ENCODE measurements around the gene GPR4. TPM values are rescaled to one million over a fixed set of nuclear protein-coding genes. Genes with fewer than 3 reads are reported as not detected.

GPR4 gene
- total RNA-seq (2021; ENCODE audit: unreplicated experiment) (0.23 TPM), Bru-seq, nascent RNA (not detected), BruChase-seq, experiment 1, labeled RNA remaining after a 2-hour chase (percentile 24 among the genes with signal in this experiment), BruChase-seq, experiment 2, labeled RNA remaining after a 6-hour chase (percentile 34 among the genes with signal in this experiment)
- not detected for polyA plus RNA-seq (2012; ENCODE audit: insufficient read length)
- long read RNA-seq, result 0 reads

DNA sequence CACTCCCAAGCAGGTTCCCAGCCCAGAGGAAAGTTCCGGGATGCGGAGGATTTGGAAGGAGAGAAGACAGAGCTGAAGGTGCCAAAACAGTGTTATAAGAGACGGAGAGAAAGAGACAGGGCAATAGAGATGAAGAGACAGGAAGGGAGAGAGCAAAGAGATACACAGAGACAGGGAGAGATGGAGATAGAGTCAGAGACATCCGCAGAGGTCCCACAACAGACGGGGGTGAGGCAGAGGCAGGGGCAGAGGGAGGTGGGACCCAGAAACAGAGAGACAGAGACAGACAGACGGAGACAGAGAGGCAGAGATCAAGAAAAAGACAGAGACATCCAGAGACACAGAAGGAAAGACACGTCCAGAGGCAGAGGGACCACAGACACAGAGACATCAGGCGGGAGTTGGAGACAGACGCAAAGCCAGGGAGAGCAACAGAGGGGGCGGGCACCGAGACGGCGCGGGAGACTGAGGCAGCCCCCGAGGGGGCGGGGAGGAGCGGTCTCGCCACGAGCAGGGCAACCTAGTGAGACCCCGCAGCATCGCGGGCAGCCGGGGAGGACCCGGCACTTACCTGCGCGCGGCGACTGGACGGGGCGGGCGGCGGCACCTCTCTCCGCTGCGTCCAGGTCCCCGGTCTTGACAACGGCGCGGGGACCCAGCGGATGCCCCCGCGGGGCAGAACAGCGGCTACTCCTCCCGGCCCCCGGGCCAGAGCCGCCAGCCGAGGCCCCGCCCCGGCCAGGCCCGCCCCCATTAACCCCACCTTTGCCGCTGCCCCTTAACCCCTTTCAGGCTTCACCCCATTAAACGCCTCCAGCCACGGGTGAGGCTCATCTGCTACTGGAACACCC, at the start of gene GPR4:
Gene GPR4 (minus strand): TSS at position 689 of the 851 bp plus-strand sequence. CDS start 10,346 bp downstream, outside the sequence.
- TF ChIP-seq POLR2AphosphoS5 (IDR thresholded peaks at IDR 0.05; ENCODE audit: low read depth, low read length) (no peak), SIN3A (IDR thresholded peaks at IDR 0.05; ENCODE audit: borderline replicate concordance, insufficient read depth, low read depth, low read length) (no peak), TCF7L2 (IDR thresholded peaks at IDR 0.05; ENCODE audit: low read depth, low read length) (no peak)
- TF ChIP-seq, protein P1, sequence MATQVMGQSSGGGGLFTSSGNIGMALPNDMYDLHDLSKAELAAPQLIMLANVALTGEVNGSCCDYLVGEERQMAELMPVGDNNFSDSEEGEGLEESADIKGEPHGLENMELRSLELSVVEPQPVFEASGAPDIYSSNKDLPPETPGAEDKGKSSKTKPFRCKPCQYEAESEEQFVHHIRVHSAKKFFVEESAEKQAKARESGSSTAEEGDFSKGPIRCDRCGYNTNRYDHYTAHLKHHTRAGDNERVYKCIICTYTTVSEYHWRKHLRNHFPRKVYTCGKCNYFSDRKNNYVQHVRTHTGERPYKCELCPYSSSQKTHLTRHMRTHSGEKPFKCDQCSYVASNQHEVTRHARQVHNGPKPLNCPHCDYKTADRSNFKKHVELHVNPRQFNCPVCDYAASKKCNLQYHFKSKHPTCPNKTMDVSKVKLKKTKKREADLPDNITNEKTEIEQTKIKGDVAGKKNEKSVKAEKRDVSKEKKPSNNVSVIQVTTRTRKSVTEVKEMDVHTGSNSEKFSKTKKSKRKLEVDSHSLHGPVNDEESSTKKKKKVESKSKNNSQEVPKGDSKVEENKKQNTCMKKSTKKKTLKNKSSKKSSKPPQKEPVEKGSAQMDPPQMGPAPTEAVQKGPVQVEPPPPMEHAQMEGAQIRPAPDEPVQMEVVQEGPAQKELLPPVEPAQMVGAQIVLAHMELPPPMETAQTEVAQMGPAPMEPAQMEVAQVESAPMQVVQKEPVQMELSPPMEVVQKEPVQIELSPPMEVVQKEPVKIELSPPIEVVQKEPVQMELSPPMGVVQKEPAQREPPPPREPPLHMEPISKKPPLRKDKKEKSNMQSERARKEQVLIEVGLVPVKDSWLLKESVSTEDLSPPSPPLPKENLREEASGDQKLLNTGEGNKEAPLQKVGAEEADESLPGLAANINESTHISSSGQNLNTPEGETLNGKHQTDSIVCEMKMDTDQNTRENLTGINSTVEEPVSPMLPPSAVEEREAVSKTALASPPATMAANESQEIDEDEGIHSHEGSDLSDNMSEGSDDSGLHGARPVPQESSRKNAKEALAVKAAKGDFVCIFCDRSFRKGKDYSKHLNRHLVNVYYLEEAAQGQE (IDR thresholded peaks at IDR 0.05; ENCODE audit: insufficient read depth in 1 of 2, low read depth in 2 of 2, low read length in 1 of 2), result no peak
- in situ Hi-C loops (cut with HindIII; ENCODE audit: low pct_unique_long_range_greater_than_20kb, low sequenced_read_pairs), result no loop called here
- peaks cover 3% of the 10 kb centered on the region; the same call in 1 of the 2 replicates for H3K4me1 ChIP-seq (ENCODE audit: control insufficient read depth, insufficient read depth, low read length)
- H3K4me3 ChIP-seq (ENCODE audit: low read depth in 2 of 2, low read length in 2 of 2), result peak within 1 kb of the TSS in 1 of 2 experiments; percentile 13; a peak in 1 of 4 replicates
- BruUV-seq (replicated peaks), result no TSS peak
- ATAC-seq (peak; percentile 58; the same call in 1 of the 2 replicates), DNase-seq (ENCODE audit: low read depth, low spot score) (no peak)
- no peaks in the 10 kb centered on the region for H3K36me3 ChIP-seq (ENCODE audit: control insufficient read depth, insufficient read depth, low read length)
- no peaks in the 10 kb centered on the region for H3K9me3 ChIP-seq (ENCODE audit: control insufficient read depth, insufficient read depth, low read depth, low read length)
- no peak within 1 kb of the TSS for H3K27ac ChIP-seq (ENCODE audit: low read length)
- H3K27me3 ChIP-seq (ENCODE audit: control insufficient read depth, insufficient read depth, low read length), result no peaks in the 10 kb centered on the region; the same call in 1 of the 2 replicates
- intact Hi-C loops (cut with micrococcal nuclease; ENCODE audit: unreplicated experiment), result no loop called here
- ChIA-PET CTCF (interaction anchor here (0.7 kb wide), 1 partner anchor 54 kb away, joined by 3 read pairs; no protein-coding TSS in a partner anchor), POLR2A (interaction anchor here (0.5 kb wide), 1 partner anchor 170 kb away, joined by 3 read pairs; no protein-coding TSS in a partner anchor)

DNA sequence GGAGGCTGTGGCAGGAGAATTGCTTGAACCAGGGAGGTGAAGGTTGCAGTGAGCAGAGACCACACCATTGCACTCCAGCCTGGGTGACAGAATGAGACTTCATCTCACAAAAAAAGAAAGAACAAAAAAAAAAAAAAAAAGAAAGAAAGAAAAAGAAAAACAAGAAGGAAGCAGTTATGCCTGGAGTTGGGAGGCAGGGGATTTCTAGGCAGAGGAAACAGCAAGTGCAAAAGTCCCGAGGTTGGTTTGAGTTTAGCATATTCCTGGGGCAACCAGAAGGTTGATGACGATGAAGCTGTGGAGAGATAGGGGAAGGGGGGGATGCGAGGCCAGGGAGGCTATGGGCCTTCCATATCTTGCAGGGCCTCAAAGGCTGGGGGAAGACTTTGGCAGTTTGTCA, 48.7 kb upstream of the GPR4 start:
- POLR2A ChIA-PET, result no interaction called here
- H3K4me1 ChIP-seq (ENCODE audit: control insufficient read depth, insufficient read depth, low read length), result no peaks in the 10 kb centered on the region
- TF ChIP-seq, protein P2, sequence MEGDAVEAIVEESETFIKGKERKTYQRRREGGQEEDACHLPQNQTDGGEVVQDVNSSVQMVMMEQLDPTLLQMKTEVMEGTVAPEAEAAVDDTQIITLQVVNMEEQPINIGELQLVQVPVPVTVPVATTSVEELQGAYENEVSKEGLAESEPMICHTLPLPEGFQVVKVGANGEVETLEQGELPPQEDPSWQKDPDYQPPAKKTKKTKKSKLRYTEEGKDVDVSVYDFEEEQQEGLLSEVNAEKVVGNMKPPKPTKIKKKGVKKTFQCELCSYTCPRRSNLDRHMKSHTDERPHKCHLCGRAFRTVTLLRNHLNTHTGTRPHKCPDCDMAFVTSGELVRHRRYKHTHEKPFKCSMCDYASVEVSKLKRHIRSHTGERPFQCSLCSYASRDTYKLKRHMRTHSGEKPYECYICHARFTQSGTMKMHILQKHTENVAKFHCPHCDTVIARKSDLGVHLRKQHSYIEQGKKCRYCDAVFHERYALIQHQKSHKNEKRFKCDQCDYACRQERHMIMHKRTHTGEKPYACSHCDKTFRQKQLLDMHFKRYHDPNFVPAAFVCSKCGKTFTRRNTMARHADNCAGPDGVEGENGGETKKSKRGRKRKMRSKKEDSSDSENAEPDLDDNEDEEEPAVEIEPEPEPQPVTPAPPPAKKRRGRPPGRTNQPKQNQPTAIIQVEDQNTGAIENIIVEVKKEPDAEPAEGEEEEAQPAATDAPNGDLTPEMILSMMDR (IDR thresholded peaks at IDR 0.05), result no peak
- TF ChIP-seq SIN3A (IDR thresholded peaks at IDR 0.05; ENCODE audit: borderline replicate concordance, insufficient read depth, low read depth, low read length) (no peak), POLR2AphosphoS5 (IDR thresholded peaks at IDR 0.05; ENCODE audit: low read depth, low read length) (no peak), TCF7L2 (IDR thresholded peaks at IDR 0.05; ENCODE audit: low read depth, low read length) (no peak)
- TF ChIP-seq, protein P1 (IDR thresholded peaks at IDR 0.05; ENCODE audit: insufficient read depth in 1 of 2, low read depth in 2 of 2, low read length in 1 of 2), result no peak
- no peak overlapping the region for H3K4me3 ChIP-seq (ENCODE audit: low read depth in 2 of 2, low read length in 2 of 2)
- in situ Hi-C loops (cut with HindIII; ENCODE audit: low pct_unique_long_range_greater_than_20kb, low sequenced_read_pairs), result no loop called here
- no TSS peak for BruUV-seq (replicated peaks)
- CTCF ChIA-PET, result no interaction called here
- intact Hi-C loops (cut with micrococcal nuclease; ENCODE audit: unreplicated experiment), result no loop called here
- H3K9me3 ChIP-seq (ENCODE audit: control insufficient read depth, insufficient read depth, low read depth, low read length), result no peaks in the 10 kb centered on the region
- H3K27ac ChIP-seq (ENCODE audit: low read length), result no peak overlapping the region
- no peaks in the 10 kb centered on the region for H3K36me3 ChIP-seq (ENCODE audit: control insufficient read depth, insufficient read depth, low read length)
- DNase-seq (ENCODE audit: low read depth, low spot score) (no peak), ATAC-seq (no peak)
- H3K27me3 ChIP-seq (ENCODE audit: control insufficient read depth, insufficient read depth, low read length), result no peaks in the 10 kb centered on the region
